HepG2 (cell line): Measurements from ENCODE around the gene DNAI4. TPM values are rescaled to one million over a fixed set of nuclear protein-coding genes. Genes with fewer than 3 reads are reported as not detected.
A peak's percentile ranks its signal among the peaks of the same experiment; 100 is the strongest.

Experiments
- ARHGAP35 ChIP-seq: sonication (generic); formaldehyde crosslinking; IDR thresholded peaks from 2 replicates; pipeline ENCODE4 v1.9.0; 2022; ENCODE audit warnings: mild to moderate bottlenecking, inconsistent platforms, moderate library complexity, missing genetic modification reagents, borderline replicate concordance
- CBX1 ChIP-seq: IDR thresholded peaks from one replicate; pipeline ENCODE4 v1.6.1; 2016; ENCODE audit warnings: antibody characterized with exemption, low read depth
- CBX2 ChIP-seq, 2 experiments: fragments of 200-600 bp in 1 of 2; sonication (generic); formaldehyde crosslinking in 1 of 2; IDR thresholded peaks; 2 replicates each; pipeline versions ENCODE4 v1.7.0 to v1.8.1; 2018 to 2022; ENCODE audit warnings: low read depth in 2 of 2, low read length in 1 of 2, mild to moderate bottlenecking in 1 of 2, missing genetic modification reagents in 1 of 2
- CHD4 ChIP-seq: fragments of 200-600 bp; sonication (generic); IDR thresholded peaks from 2 replicates; pipeline ENCODE4 v1.7.0; 2017; ENCODE audit warnings: mild to moderate bottlenecking, low read length, borderline replicate concordance
- KAT8 ChIP-seq: IDR thresholded peaks from 2 replicates; pipeline ENCODE4 v1.6.1; 2016; ENCODE audit warnings: missing genetic modification reagents, missing compliant biosample characterization
- KDM1A ChIP-seq: IDR thresholded peaks from 2 replicates; pipeline ENCODE4 v1.6.1; 2016; ENCODE audit warnings: missing compliant biosample characterization
- MZF1 ChIP-seq: sonication (generic); formaldehyde crosslinking; IDR thresholded peaks from 2 replicates; pipeline ENCODE4 v1.8.1; 2023; ENCODE audit warnings: mild to moderate bottlenecking, missing genetic modification reagents, borderline replicate concordance
- POLR2A ChIP-seq, 2 experiments: IDR thresholded peaks; 2 replicates each; pipeline ENCODE4 v1.6.1; 2011; ENCODE audit warnings: low read depth in 2 of 2, low read length in 2 of 2, mild to moderate bottlenecking in 1 of 2, moderate library complexity in 1 of 2; ENCODE audit not compliant: insufficient read depth in 1 of 2
- SP1 ChIP-seq, 2 experiments: fragments of 450-650 bp in 1 of 2; sonication (generic) in 1 of 2; formaldehyde crosslinking in 1 of 2; IDR thresholded peaks; 2 replicates each; pipeline versions ENCODE4 v1.4.0 to v1.6.1; 2016 to 2020; ENCODE audit warnings: missing genetic modification reagents in 1 of 2
- ZIK1 ChIP-seq: sonication (generic); formaldehyde crosslinking; IDR thresholded peaks from 2 replicates; pipeline ENCODE4 v1.5.0; 2020; ENCODE audit warnings: mild to moderate bottlenecking, low read depth, missing genetic modification reagents, borderline replicate concordance
- ZKSCAN5 ChIP-seq: sonication (generic); formaldehyde crosslinking; IDR thresholded peaks from 2 replicates; pipeline ENCODE4 v1.5.1; 2020; ENCODE audit warnings: mild to moderate bottlenecking, missing genetic modification reagents
- ZNF441 ChIP-seq: sonication (generic); formaldehyde crosslinking; IDR thresholded peaks from 2 replicates; pipeline ENCODE4 v1.7.0; 2021; ENCODE audit warnings: missing genetic modification reagents, borderline replicate concordance
- ZNF773 ChIP-seq: sonication (generic); formaldehyde crosslinking; IDR thresholded peaks from 2 replicates; pipeline ENCODE4 v1.4.0; 2020; ENCODE audit warnings: missing genetic modification reagents, borderline replicate concordance
- ZSCAN12 ChIP-seq: sonication (generic); formaldehyde crosslinking; IDR thresholded peaks from 2 replicates; pipeline ENCODE4 v1.9.0; 2021; ENCODE audit warnings: mild to moderate bottlenecking, missing genetic modification reagents
- polyA plus RNA-seq, 8 experiments: library from polyadenylated mRNA; depleted of rRNA in 3 of 8; stranded (reverse) in 7 of 8; unstranded in 1 of 8; fragments of >200 nt; fragmentation: Illumina TruSeq in 4 of 8; extraction: Trizol in 4 of 8; gene quantifications; 2 replicates each; pipeline versions ENCODE4 v1.2.1 to v1.2.3, GENCODE V29; 2011 to 2016; ENCODE audit warnings: low read depth in 4 of 8, missing spikeins in 1 of 8, mixed read lengths in 1 of 8; ENCODE audit not compliant: insufficient read depth in 1 of 8
- total RNA-seq, 5 experiments: library from RNA; depleted of rRNA; stranded (reverse); fragments of >200 nt; fragmentation: Illumina TruSeq; extraction: Trizol; gene quantifications; 2 replicates each; pipeline ENCODE4 v1.2.3, GENCODE V29; 2016; ENCODE audit warnings: low read depth in 1 of 5
- TF ChIP-seq, protein P1 (sequence below): sonication (generic); formaldehyde crosslinking; IDR thresholded peaks from 2 replicates; pipeline ENCODE4 v1.4.0; 2020; ENCODE audit warnings: missing genetic modification reagents, borderline replicate concordance
- TF ChIP-seq, protein P2 (sequence below): sonication (generic); formaldehyde crosslinking; conservative IDR thresholded peaks from 2 replicates; pipeline ENCODE4 v1.4.0; 2020; ENCODE audit warnings: missing genetic modification reagents
- TF ChIP-seq, protein P3 (sequence below): sonication (generic); formaldehyde crosslinking; IDR thresholded peaks from 2 replicates; pipeline ENCODE4 v1.4.0; 2020; ENCODE audit warnings: missing genetic modification reagents, borderline replicate concordance
- TF ChIP-seq, protein P4 (sequence below): IDR thresholded peaks from 2 replicates; pipeline ENCODE4 v1.6.1; 2012; ENCODE audit warnings: inconsistent platforms

The DNAI4 gene
- total and polyA plus RNA-seq, 2 of the 13 experiments (the other 11 are each of a cell fraction or from before 2014, with no cell fraction given) = 0.04 to 0.08 TPM

DNA sequence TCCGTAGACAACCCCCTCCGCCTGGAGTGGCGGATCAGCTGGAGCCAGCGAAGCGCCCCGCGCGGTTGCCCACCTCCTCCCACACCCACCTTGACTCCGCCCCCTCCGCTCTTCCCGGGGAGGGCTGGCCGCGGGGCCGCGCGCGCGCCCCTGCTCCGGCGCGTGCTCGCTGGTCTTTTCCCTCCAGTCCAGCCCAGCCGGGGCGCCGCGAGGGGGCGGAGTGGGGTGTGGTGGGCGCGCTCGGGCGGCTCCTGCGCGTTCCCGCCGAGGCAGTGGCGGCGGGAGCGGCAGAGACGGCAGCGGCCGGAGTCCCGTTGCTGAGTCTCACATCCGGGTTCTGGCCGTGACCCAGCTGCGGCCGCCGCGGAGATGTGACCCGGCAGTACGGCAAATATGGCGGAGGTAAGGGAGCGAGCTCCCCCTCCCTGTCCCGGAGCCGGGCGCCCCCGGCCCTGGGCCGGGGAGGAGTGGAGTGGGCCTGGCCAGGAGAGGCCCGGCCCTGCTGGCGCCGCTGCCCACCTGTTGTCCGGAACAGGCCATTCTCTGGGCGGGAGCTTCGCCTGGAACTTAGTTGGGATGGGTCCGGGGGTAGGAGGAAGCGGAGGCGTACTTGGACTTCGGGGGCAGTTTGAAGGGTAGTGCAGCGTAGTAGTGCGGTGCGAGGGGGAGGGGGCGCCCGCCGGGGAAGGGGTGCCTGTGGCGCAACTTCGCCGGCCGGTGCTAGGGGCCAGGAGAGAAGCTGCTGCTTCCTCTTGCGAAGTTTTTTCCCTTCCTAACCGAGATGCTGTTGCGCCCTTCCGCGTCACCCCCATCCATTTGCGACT lies 5.6 kb upstream of the DNAI4 start (continued):
- TF ChIP-seq, protein P1, sequence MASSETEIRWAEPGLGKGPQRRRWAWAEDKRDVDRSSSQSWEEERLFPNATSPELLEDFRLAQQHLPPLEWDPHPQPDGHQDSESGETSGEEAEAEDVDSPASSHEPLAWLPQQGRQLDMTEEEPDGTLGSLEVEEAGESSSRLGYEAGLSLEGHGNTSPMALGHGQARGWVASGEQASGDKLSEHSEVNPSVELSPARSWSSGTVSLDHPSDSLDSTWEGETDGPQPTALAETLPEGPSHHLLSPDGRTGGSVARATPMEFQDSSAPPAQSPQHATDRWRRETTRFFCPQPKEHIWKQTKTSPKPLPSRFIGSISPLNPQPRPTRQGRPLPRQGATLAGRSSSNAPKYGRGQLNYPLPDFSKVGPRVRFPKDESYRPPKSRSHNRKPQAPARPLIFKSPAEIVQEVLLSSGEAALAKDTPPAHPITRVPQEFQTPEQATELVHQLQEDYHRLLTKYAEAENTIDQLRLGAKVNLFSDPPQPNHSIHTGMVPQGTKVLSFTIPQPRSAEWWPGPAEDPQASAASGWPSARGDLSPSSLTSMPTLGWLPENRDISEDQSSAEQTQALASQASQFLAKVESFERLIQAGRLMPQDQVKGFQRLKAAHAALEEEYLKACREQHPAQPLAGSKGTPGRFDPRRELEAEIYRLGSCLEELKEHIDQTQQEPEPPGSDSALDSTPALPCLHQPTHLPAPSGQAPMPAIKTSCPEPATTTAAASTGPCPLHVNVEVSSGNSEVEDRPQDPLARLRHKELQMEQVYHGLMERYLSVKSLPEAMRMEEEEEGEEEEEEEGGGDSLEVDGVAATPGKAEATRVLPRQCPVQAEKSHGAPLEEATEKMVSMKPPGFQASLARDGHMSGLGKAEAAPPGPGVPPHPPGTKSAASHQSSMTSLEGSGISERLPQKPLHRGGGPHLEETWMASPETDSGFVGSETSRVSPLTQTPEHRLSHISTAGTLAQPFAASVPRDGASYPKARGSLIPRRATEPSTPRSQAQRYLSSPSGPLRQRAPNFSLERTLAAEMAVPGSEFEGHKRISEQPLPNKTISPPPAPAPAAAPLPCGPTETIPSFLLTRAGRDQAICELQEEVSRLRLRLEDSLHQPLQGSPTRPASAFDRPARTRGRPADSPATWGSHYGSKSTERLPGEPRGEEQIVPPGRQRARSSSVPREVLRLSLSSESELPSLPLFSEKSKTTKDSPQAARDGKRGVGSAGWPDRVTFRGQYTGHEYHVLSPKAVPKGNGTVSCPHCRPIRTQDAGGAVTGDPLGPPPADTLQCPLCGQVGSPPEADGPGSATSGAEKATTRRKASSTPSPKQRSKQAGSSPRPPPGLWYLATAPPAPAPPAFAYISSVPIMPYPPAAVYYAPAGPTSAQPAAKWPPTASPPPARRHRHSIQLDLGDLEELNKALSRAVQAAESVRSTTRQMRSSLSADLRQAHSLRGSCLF (CRISPR knock-in tag) = no peak
- TF ChIP-seq MZF1 (CRISPR knock-in tag) (no peak), ZSCAN12 (CRISPR knock-in tag) (no peak), KDM1A (no peak), CBX1 (no peak), SP1 (IDR thresholded peaks at IDR 0.05) (no peak), SP1 (CRISPR knock-in tag; IDR thresholded peaks at IDR 0.05) (peak; percentile 57; the same call in 1 of the 2 replicates), CHD4 (no peak), ZNF773 (CRISPR knock-in tag) (no peak), POLR2A (IDR thresholded peaks at IDR 0.05; ENCODE audit: insufficient read depth in 1 of 2, low read depth in 2 of 2, low read length in 2 of 2) (peak; percentile 51 to 57), ZKSCAN5 (no peak), ARHGAP35 (CRISPR knock-in tag) (no peak), KAT8 (CRISPR knock-in tag) (peak; percentile 54; the same call in 1 of the 2 replicates), ZNF441 (CRISPR knock-in tag) (peak; percentile 72; the same call in 1 of the 2 replicates), CBX2 (IDR thresholded peaks at IDR 0.05; ENCODE audit: low read depth, low read length) (no peak), CBX2 (CRISPR knock-in tag; IDR thresholded peaks at IDR 0.05; ENCODE audit: low read depth) (no peak), ZIK1 (0 out of 2 replicates have a peak, but pooled peaks have one; percentile 27)
- TF ChIP-seq, protein P2, sequence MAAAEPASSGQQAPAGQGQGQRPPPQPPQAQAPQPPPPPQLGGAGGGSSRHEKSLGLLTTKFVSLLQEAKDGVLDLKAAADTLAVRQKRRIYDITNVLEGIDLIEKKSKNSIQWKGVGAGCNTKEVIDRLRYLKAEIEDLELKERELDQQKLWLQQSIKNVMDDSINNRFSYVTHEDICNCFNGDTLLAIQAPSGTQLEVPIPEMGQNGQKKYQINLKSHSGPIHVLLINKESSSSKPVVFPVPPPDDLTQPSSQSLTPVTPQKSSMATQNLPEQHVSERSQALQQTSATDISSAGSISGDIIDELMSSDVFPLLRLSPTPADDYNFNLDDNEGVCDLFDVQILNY (CRISPR knock-in tag) = no peak
- TF ChIP-seq, protein P3, sequence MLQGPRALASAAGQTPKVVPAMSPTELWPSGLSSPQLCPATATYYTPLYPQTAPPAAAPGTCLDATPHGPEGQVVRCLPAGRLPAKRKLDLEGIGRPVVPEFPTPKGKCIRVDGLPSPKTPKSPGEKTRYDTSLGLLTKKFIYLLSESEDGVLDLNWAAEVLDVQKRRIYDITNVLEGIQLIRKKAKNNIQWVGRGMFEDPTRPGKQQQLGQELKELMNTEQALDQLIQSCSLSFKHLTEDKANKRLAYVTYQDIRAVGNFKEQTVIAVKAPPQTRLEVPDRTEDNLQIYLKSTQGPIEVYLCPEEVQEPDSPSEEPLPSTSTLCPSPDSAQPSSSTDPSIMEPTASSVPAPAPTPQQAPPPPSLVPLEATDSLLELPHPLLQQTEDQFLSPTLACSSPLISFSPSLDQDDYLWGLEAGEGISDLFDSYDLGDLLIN (CRISPR knock-in tag) = no peak
- TF ChIP-seq, protein P4, sequence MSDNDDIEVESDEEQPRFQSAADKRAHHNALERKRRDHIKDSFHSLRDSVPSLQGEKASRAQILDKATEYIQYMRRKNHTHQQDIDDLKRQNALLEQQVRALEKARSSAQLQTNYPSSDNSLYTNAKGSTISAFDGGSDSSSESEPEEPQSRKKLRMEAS = no peak
